HEK293 (cell line): ENCODE results near the gene LNX1.
A peak's percentile ranks its signal among the peaks of the same experiment; 100 is the strongest.

ENCODE experiments used
- CTCF ChIA-PET: fragments of 350-600 bp; formaldehyde crosslinking; extraction: SDS; loops from one replicate; lab custom pipeline; 2021; ENCODE audit warnings: antibody characterized with exemption; lab: Yijun Ruan, JAX
- POLR2A ChIA-PET: fragments of 300-600 bp; formaldehyde crosslinking; extraction: SDS; loops from one replicate; lab custom pipeline; 2020; ENCODE audit warnings: antibody characterized with exemption, inconsistent platforms; lab: Yijun Ruan, JAX
- H3K27ac ChIP-seq: fragments of 200-500 bp; sonication (Bioruptor generic); 2 replicates; pipeline ENCODE4 v1.5.1; 2014; ENCODE audit warnings: low read depth, low read length, control low read depth, inconsistent platforms; ENCODE audit errors: extremely low read depth
- H3K36me3 ChIP-seq, 2 experiments: fragments of 200-500 bp in 1 of 2; sonication (Bioruptor generic) in 1 of 2; 1 replicate in 1 of 2; 2 replicates in 1 of 2; pipeline ENCODE4 v1.5.1; 2014 to 2017; ENCODE audit warnings: inconsistent platforms in 2 of 2, low read length in 2 of 2; ENCODE audit not compliant: control insufficient read depth in 2 of 2, insufficient read depth in 1 of 2
- H3K4me1 ChIP-seq: fragments of 200-500 bp; sonication (Bioruptor generic); 2 replicates; pipeline ENCODE4 v1.5.1; 2014; ENCODE audit warnings: mild to moderate bottlenecking, low read length, inconsistent platforms; ENCODE audit not compliant: control insufficient read depth, insufficient read depth
- H3K4me3 ChIP-seq: 2 replicates; pipeline ENCODE4 v1.5.1; 2011; ENCODE audit warnings: low read depth, mild to moderate bottlenecking, control low read depth, low read length, moderate library complexity
- H3K9me3 ChIP-seq: fragments of 200-500 bp; sonication (Bioruptor generic); 2 replicates; pipeline ENCODE4 v1.5.1; 2014; ENCODE audit warnings: low read depth, low read length, inconsistent platforms; ENCODE audit not compliant: control insufficient read depth, insufficient read depth
- HOXC10 ChIP-seq: sonication (generic); formaldehyde crosslinking; IDR thresholded peaks from 2 replicates; pipeline ENCODE4 v1.8.1; 2023; ENCODE audit warnings: mild to moderate bottlenecking, missing genetic modification reagents
- KLF16 ChIP-seq: fragments of 450-650 bp; formaldehyde crosslinking; IDR thresholded peaks from 2 replicates; pipeline ENCODE4 v1.5.1; 2017; ENCODE audit warnings: missing biosample characterization, missing genetic modification characterization
- MZF1 ChIP-seq: fragments of 450-650 bp; formaldehyde crosslinking; IDR thresholded peaks from 2 replicates; pipeline ENCODE4 v1.5.1; 2017; ENCODE audit warnings: missing biosample characterization, missing genetic modification characterization, borderline replicate concordance
- OSR2 ChIP-seq: fragments of 450-650 bp; formaldehyde crosslinking; IDR thresholded peaks from 2 replicates; pipeline ENCODE4 v1.5.1; 2016; ENCODE audit warnings: missing biosample characterization, missing genetic modification characterization
- TRIM28 ChIP-seq: IDR thresholded peaks from 2 replicates; pipeline ENCODE4 v1.6.1; 2011; ENCODE audit warnings: low read length, control low read depth, borderline replicate concordance
- ZBTB21 ChIP-seq: fragments of 450-650 bp; formaldehyde crosslinking; IDR thresholded peaks from 2 replicates; pipeline ENCODE4 v1.5.1; 2017; ENCODE audit warnings: missing biosample characterization, missing genetic modification characterization
- ZNF10 ChIP-seq: fragments of 450-650 bp; formaldehyde crosslinking; IDR thresholded peaks from 2 replicates; pipeline ENCODE4 v1.5.1; 2017; ENCODE audit warnings: missing biosample characterization, missing genetic modification characterization
- ZNF146 ChIP-seq: fragments of 450-650 bp; formaldehyde crosslinking; IDR thresholded peaks from 2 replicates; pipeline ENCODE4 v1.5.1; 2016; ENCODE audit warnings: missing biosample characterization, missing genetic modification characterization
- ZNF302 ChIP-seq: fragments of 450-650 bp; formaldehyde crosslinking; IDR thresholded peaks from 2 replicates; pipeline ENCODE4 v1.5.1; 2016; ENCODE audit warnings: missing biosample characterization, missing genetic modification characterization, low read depth
- ZNF354C ChIP-seq: fragments of 450-650 bp; formaldehyde crosslinking; IDR thresholded peaks from 2 replicates; pipeline ENCODE4 v1.5.1; 2016; ENCODE audit warnings: missing biosample characterization, missing genetic modification characterization, low read depth, borderline replicate concordance
- ZNF366 ChIP-seq: fragments of 450-650 bp; formaldehyde crosslinking; conservative IDR thresholded peaks from 2 replicates; pipeline ENCODE4 v1.5.1; 2016; ENCODE audit warnings: missing biosample characterization, missing genetic modification characterization
- ZNF623 ChIP-seq: fragments of 450-650 bp; formaldehyde crosslinking; IDR thresholded peaks from 2 replicates; pipeline ENCODE4 v1.5.1; 2016; ENCODE audit warnings: missing biosample characterization, missing genetic modification characterization
- ZNF624 ChIP-seq: fragments of 450-650 bp; formaldehyde crosslinking; IDR thresholded peaks from 2 replicates; pipeline ENCODE4 v1.5.1; 2017; ENCODE audit warnings: missing biosample characterization, missing genetic modification characterization
- ZNF76 ChIP-seq: fragments of 450-650 bp; formaldehyde crosslinking; IDR thresholded peaks from 2 replicates; pipeline ENCODE4; 2016; ENCODE audit warnings: low read depth, missing biosample characterization, missing genetic modification characterization, borderline replicate concordance
- TF ChIP-seq, protein P1 (sequence below): fragments of 450-650 bp; formaldehyde crosslinking; IDR thresholded peaks from 2 replicates; pipeline ENCODE4 v1.5.1; 2016; ENCODE audit warnings: missing biosample characterization, missing genetic modification characterization
- TF ChIP-seq, protein P2 (sequence below): fragments of 450-650 bp; formaldehyde crosslinking; IDR thresholded peaks from 2 replicates; pipeline ENCODE4 v1.5.1; 2016; ENCODE audit warnings: missing biosample characterization, missing genetic modification characterization
- TF ChIP-seq, protein P3 (sequence below): fragments of 450-650 bp; formaldehyde crosslinking; optimal IDR thresholded peaks from 2 replicates; pipeline ENCODE3; 2016; ENCODE audit warnings: missing biosample characterization, mild to moderate bottlenecking, missing genetic modification characterization
- TF ChIP-seq, protein P4 (sequence below): IDR thresholded peaks from 2 replicates; pipeline ENCODE4 v1.6.1; 2011; ENCODE audit warnings: mild to moderate bottlenecking, low read depth, low read length, borderline replicate concordance
- TF ChIP-seq, protein P5 (sequence below): fragments of 450-650 bp; formaldehyde crosslinking; IDR thresholded peaks from 2 replicates; pipeline ENCODE4 v1.5.1; 2016; ENCODE audit warnings: missing biosample characterization, missing genetic modification characterization
- TF ChIP-seq, protein P6 (sequence below): fragments of 450-650 bp; formaldehyde crosslinking; IDR thresholded peaks from 2 replicates; pipeline ENCODE4 v1.5.1; 2016; ENCODE audit warnings: missing biosample characterization, missing genetic modification characterization
- TF ChIP-seq, protein P7 (sequence below): fragments of 450-650 bp; formaldehyde crosslinking; IDR thresholded peaks from 2 replicates; pipeline ENCODE4 v1.5.1; 2016; ENCODE audit warnings: missing biosample characterization, missing genetic modification characterization

LNX1 gene

DNA sequence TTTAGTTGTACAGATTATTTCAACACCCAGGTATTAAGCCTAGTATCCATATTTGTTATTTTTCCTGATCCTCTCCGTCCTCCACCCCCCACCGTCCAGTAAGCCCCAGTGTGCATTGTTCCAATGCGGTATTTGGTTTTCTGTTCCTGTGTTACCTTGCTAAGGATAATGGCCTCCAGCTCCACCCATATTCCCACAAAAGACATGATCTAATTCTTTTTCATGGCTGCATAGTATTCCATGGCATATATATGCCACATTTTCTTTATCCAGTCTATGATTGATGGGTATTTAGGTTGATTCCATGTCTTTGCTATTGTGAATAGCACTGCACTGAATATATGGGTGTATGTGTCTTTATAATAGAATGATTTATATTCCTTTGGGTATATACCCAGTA lies 22.1 kb upstream of the LNX1 start:
- TF ChIP-seq MZF1 (tag by site-specific recombination) = no peak
- TF ChIP-seq, protein P1, sequence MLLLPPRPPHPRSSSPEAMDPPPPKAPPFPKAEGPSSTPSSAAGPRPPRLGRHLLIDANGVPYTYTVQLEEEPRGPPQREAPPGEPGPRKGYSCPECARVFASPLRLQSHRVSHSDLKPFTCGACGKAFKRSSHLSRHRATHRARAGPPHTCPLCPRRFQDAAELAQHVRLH (tag by site-specific recombination) = peak; percentile 53; the same call in 1 of the 2 replicates
- no peak for TF ChIP-seq ZNF354C (tag by site-specific recombination)
- TF ChIP-seq ZNF146 = peak; percentile 93
- TF ChIP-seq, protein P2, sequence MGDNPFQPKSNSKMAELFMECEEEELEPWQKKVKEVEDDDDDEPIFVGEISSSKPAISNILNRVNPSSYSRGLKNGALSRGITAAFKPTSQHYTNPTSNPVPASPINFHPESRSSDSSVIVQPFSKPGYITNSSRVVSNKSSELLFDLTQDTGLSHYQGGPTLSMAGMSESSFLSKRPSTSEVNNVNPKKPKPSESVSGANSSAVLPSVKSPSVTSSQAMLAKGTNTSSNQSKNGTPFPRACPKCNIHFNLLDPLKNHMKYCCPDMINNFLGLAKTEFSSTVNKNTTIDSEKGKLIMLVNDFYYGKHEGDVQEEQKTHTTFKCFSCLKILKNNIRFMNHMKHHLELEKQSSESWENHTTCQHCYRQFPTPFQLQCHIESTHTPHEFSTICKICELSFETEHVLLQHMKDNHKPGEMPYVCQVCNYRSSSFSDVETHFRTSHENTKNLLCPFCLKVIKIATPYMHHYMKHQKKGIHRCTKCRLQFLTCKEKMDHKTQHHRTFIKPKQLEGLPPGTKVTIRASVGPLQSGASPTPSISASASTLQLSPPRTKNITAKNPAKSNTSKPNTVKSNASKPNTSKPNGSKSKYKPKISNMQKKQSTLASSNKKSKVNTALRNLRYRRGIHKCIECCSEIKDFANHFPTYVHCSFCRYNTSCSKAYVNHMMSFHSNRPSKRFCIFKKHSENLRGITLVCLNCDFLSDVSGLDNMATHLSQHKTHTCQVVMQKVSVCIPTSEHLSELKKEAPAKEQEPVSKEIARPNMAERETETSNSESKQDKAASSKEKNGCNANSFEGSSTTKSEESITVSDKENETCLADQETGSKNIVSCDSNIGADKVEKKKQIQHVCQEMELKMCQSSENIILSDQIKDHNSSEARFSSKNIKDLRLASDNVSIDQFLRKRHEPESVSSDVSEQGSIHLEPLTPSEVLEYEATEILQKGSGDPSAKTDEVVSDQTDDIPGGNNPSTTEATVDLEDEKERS = 0 out of 2 replicates have a peak, but pooled peaks have one; percentile 50

DNA sequence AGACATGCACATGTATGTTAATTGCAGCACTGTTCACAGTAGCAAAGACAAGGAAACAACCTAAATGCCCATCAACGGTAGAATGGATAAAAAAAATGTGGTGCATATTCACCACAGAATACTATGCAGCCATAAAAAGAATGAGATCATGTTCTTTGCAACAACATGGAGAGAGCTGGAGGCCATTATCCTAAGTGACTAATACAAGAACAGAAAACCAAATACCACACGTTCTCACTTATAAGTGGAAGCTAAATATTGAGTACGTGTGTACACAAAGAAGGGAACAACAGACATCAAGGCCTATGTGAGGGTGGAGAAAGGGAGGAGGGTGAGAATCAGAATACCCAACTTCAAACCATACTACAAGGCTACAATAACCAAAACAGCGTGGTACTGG lies 17.4 kb upstream of the LNX1 start:
- Histone ChIP-seq H3K27ac (no peak overlapping the region), H3K9me3 (no peaks in the 10 kb centered on the region), H3K4me1 (no peaks in the 10 kb centered on the region), H3K36me3 (no peaks in the 10 kb centered on the region), H3K4me3 (no peak overlapping the region)
- POLR2A ChIA-PET = no interaction called here
- TF ChIP-seq ZNF76 (tag by site-specific recombination) (no peak), ZNF302 (tag by site-specific recombination) (no peak), HOXC10 (CRISPR knock-in tag) (no peak), ZNF10 (tag by site-specific recombination) (no peak), ZBTB21 (tag by site-specific recombination) (no peak), OSR2 (no peak), ZNF623 (no peak), KLF16 (no peak), TRIM28 (no peak), ZNF366 (no peak), ZNF624 (tag by site-specific recombination) (no peak)
- TF ChIP-seq, protein P3, sequence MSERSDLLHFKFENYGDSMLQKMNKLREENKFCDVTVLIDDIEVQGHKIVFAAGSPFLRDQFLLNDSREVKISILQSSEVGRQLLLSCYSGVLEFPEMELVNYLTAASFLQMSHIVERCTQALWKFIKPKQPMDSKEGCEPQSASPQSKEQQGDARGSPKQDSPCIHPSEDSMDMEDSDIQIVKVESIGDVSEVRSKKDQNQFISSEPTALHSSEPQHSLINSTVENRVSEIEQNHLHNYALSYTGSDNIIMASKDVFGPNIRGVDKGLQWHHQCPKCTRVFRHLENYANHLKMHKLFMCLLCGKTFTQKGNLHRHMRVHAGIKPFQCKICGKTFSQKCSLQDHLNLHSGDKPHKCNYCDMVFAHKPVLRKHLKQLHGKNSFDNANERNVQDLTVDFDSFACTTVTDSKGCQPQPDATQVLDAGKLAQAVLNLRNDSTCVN (tag by site-specific recombination) = no peak
- TF ChIP-seq, protein P4, sequence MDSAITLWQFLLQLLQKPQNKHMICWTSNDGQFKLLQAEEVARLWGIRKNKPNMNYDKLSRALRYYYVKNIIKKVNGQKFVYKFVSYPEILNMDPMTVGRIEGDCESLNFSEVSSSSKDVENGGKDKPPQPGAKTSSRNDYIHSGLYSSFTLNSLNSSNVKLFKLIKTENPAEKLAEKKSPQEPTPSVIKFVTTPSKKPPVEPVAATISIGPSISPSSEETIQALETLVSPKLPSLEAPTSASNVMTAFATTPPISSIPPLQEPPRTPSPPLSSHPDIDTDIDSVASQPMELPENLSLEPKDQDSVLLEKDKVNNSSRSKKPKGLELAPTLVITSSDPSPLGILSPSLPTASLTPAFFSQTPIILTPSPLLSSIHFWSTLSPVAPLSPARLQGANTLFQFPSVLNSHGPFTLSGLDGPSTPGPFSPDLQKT = no peak
- TF ChIP-seq, protein P5, sequence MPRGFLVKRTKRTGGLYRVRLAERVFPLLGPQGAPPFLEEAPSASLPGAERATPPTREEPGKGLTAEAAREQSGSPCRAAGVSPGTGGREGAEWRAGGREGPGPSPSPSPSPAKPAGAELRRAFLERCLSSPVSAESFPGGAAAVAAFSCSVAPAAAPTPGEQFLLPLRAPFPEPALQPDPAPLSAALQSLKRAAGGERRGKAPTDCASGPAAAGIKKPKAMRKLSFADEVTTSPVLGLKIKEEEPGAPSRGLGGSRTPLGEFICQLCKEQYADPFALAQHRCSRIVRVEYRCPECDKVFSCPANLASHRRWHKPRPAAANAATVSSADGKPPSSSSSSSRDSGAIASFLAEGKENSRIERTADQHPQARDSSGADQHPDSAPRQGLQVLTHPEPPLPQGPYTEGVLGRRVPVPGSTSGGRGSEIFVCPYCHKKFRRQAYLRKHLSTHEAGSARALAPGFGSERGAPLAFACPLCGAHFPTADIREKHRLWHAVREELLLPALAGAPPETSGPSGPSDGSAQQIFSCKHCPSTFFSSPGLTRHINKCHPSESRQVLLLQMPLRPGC (tag by site-specific recombination) = no peak
- TF ChIP-seq, protein P6, sequence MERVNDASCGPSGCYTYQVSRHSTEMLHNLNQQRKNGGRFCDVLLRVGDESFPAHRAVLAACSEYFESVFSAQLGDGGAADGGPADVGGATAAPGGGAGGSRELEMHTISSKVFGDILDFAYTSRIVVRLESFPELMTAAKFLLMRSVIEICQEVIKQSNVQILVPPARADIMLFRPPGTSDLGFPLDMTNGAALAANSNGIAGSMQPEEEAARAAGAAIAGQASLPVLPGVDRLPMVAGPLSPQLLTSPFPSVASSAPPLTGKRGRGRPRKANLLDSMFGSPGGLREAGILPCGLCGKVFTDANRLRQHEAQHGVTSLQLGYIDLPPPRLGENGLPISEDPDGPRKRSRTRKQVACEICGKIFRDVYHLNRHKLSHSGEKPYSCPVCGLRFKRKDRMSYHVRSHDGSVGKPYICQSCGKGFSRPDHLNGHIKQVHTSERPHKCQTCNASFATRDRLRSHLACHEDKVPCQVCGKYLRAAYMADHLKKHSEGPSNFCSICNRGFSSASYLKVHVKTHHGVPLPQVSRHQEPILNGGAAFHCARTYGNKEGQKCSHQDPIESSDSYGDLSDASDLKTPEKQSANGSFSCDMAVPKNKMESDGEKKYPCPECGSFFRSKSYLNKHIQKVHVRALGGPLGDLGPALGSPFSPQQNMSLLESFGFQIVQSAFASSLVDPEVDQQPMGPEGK = no peak
- TF ChIP-seq, protein P7, sequence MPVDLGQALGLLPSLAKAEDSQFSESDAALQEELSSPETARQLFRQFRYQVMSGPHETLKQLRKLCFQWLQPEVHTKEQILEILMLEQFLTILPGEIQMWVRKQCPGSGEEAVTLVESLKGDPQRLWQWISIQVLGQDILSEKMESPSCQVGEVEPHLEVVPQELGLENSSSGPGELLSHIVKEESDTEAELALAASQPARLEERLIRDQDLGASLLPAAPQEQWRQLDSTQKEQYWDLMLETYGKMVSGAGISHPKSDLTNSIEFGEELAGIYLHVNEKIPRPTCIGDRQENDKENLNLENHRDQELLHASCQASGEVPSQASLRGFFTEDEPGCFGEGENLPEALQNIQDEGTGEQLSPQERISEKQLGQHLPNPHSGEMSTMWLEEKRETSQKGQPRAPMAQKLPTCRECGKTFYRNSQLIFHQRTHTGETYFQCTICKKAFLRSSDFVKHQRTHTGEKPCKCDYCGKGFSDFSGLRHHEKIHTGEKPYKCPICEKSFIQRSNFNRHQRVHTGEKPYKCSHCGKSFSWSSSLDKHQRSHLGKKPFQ (tag by site-specific recombination) = no peak
- CTCF ChIA-PET = no interaction called here

More for the DNA sequence above, 22.1 kb upstream of the LNX1 start:
- no peak overlapping the region for H3K27ac ChIP-seq
- POLR2A ChIA-PET = no interaction called here
- CTCF ChIA-PET = no interaction called here
- H3K36me3 ChIP-seq = no peaks in the 10 kb centered on the region
- no peak overlapping the region for H3K4me3 ChIP-seq
- H3K4me1 ChIP-seq = no peaks in the 10 kb centered on the region
- H3K9me3 ChIP-seq = no peaks in the 10 kb centered on the region
